Ishikawa (cell line): ENCODE measurements around the gene FFAR3.

Source experiments
- CEBPB ChIP-seq: IDR thresholded peaks from 2 replicates; pipeline ENCODE4 v1.6.1; 2012
- CREB1 ChIP-seq: IDR thresholded peaks from 2 replicates; pipeline ENCODE4 v1.6.1; 2012; ENCODE audit warnings: low read depth
- EGR1 ChIP-seq: IDR thresholded peaks from 2 replicates; pipeline ENCODE4 v1.6.1; 2012
- EP300 ChIP-seq: IDR thresholded peaks from 2 replicates; pipeline ENCODE4 v1.6.1; 2012; ENCODE audit warnings: borderline replicate concordance
- FOXM1 ChIP-seq: IDR thresholded peaks from 2 replicates; pipeline ENCODE4 v1.6.1; 2012; ENCODE audit warnings: low read depth, borderline replicate concordance
- NFIC ChIP-seq: IDR thresholded peaks from 2 replicates; pipeline ENCODE4 v1.6.1; 2012
- RAD21 ChIP-seq: IDR thresholded peaks from 2 replicates; pipeline ENCODE4 v1.6.1; 2012; ENCODE audit warnings: low read depth
- TAF1 ChIP-seq: IDR thresholded peaks from 2 replicates; pipeline ENCODE4 v1.6.1; 2012; ENCODE audit warnings: low read depth, mild to moderate bottlenecking
- TCF12 ChIP-seq: IDR thresholded peaks from 2 replicates; pipeline ENCODE4 v1.6.1; 2012; ENCODE audit warnings: low read depth
- TEAD4 ChIP-seq: IDR thresholded peaks from 2 replicates; pipeline ENCODE4 v1.6.1; 2012
- YY1 ChIP-seq: IDR thresholded peaks from 2 replicates; pipeline ENCODE4 v1.6.1; 2012; ENCODE audit warnings: low read depth
- ZBTB7A ChIP-seq: IDR thresholded peaks from 2 replicates; pipeline ENCODE4 v1.6.1; 2012; ENCODE audit warnings: low read depth
- TF ChIP-seq, protein P1 (sequence below): IDR thresholded peaks from 2 replicates; pipeline ENCODE4 v1.6.1; 2012; ENCODE audit warnings: low read depth, mild to moderate bottlenecking
- TF ChIP-seq, protein P2 (sequence below): IDR thresholded peaks from 2 replicates; pipeline ENCODE4 v1.6.1; 2012
- TF ChIP-seq, protein P3 (sequence below): IDR thresholded peaks from 2 replicates; pipeline ENCODE4 v1.6.1; 2012

FFAR3 gene

DNA sequence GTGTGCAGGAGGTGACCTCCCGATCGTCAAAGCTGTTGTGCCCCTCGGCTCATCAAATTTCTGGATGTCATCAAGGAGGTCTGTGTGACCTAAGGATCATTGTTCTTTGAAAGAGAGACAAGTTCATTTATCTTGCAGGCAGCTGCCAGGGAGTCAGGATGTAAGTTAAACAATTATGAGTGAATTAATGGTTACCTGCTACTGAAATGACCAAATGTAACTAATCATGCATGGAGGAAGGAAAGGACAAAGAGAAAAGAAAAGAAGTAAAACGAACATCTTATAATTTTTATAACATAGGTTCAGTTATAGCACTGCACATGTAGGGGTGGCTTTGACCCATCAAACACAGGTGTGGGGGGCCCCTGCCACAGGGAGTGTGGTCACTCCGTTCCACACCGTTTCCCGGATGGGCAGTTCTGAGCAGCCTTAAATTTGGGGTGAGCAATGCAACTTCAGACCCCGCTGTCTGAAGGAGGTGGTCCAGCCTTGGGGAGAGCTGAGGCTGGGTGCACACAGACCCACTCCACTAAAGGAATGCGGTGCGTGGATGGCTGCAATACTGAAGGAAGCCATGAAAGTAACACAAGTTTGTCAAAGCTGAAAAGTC, 24.0 kb upstream of the FFAR3 start:
- no peak for TF ChIP-seq TEAD4
- TF ChIP-seq NFIC = no peak
- no peak for TF ChIP-seq TAF1
- no peak for TF ChIP-seq EGR1
- TF ChIP-seq CEBPB = no peak
- no peak for TF ChIP-seq TCF12
- no peak for TF ChIP-seq CREB1
- TF ChIP-seq FOXM1 = no peak
- TF ChIP-seq EP300 = no peak
- no peak for TF ChIP-seq ZBTB7A
- TF ChIP-seq, protein P1, sequence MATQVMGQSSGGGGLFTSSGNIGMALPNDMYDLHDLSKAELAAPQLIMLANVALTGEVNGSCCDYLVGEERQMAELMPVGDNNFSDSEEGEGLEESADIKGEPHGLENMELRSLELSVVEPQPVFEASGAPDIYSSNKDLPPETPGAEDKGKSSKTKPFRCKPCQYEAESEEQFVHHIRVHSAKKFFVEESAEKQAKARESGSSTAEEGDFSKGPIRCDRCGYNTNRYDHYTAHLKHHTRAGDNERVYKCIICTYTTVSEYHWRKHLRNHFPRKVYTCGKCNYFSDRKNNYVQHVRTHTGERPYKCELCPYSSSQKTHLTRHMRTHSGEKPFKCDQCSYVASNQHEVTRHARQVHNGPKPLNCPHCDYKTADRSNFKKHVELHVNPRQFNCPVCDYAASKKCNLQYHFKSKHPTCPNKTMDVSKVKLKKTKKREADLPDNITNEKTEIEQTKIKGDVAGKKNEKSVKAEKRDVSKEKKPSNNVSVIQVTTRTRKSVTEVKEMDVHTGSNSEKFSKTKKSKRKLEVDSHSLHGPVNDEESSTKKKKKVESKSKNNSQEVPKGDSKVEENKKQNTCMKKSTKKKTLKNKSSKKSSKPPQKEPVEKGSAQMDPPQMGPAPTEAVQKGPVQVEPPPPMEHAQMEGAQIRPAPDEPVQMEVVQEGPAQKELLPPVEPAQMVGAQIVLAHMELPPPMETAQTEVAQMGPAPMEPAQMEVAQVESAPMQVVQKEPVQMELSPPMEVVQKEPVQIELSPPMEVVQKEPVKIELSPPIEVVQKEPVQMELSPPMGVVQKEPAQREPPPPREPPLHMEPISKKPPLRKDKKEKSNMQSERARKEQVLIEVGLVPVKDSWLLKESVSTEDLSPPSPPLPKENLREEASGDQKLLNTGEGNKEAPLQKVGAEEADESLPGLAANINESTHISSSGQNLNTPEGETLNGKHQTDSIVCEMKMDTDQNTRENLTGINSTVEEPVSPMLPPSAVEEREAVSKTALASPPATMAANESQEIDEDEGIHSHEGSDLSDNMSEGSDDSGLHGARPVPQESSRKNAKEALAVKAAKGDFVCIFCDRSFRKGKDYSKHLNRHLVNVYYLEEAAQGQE = no peak
- TF ChIP-seq, protein P2, sequence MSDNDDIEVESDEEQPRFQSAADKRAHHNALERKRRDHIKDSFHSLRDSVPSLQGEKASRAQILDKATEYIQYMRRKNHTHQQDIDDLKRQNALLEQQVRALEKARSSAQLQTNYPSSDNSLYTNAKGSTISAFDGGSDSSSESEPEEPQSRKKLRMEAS = no peak
- no peak for TF ChIP-seq YY1
- no peak for TF ChIP-seq RAD21
- TF ChIP-seq, protein P3, sequence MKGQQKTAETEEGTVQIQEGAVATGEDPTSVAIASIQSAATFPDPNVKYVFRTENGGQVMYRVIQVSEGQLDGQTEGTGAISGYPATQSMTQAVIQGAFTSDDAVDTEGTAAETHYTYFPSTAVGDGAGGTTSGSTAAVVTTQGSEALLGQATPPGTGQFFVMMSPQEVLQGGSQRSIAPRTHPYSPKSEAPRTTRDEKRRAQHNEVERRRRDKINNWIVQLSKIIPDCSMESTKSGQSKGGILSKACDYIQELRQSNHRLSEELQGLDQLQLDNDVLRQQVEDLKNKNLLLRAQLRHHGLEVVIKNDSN = no peak

DNA sequence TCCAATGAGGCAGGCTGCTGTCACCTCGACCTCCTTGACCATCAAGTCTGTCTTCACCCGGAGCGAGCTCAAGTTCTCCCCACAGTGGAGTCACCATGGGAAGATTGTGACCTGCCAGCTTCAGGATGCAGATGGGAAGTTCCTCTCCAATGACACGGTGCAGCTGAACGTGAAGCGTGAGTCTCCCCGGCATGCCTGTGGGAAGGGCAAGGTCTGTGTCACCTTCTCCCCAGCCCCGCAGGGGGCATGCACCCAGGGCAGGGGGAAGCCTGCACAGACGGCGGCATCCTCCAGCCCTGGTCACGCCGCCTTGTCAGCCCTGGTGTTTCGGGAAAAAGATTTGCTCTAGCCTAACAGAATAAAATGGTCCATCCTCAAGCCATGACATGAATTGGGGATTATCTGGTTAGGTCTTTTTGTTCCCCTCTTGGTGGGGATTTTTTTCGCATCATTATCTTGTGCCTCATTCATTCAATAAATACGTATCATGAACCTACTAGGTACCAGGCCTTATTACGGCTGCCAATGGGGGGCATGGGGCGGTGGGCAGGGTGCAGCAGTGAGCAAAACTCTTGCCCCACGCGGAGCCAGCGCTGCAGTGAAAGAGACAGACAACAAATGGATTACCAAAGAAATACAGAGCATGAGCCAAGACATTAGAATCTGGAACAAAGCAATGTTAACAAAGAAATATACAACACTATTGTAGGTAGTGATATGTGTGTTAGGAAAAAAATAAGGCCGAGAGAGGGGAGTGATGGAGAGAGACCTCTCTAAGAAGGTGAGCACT, 21.9 kb upstream of the FFAR3 start:
- TF ChIP-seq ZBTB7A (no peak), YY1 (no peak), CEBPB (no peak), RAD21 (no peak), EGR1 (no peak)
- TF ChIP-seq, protein P1 = no peak

GRCh38 chr19:35337097-35337983, 20.9 kb upstream of the FFAR3 start:
- TF ChIP-seq TEAD4 (no peak), EGR1 (no peak), NFIC (no peak), EP300 (no peak), TAF1 (no peak), CEBPB (no peak), YY1 (no peak), FOXM1 (no peak), RAD21 (no peak), TCF12 (no peak), ZBTB7A (no peak), CREB1 (no peak)
- TF ChIP-seq, protein P1 = no peak
- TF ChIP-seq, protein P2 = no peak
- TF ChIP-seq, protein P3 = no peak
